ENCODE results near the gene GLI2.

The GLI2 gene

DNA sequence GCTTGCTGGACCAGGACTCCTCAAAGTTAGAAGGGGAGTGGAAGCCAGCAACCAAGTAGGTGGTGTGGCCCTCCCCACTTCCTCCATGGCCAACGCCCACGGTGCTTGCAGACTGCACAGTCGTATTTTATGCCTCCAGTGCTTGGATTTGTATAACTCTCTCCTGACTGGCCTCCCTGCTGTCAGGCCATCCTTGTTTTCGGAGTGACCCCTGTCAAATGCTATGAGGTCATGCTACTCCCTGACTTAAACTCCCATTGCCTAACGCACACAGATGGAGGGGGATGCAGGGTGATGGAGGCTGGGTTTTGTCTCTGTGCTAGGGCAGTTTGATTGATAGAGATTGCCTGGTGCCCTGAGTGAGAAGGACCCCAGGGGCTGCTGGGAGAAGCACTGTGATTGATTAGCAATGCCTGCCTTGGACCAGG lies 36.1 kb downstream of the GLI2 start:
- DNase-seq: no peak

DNA sequence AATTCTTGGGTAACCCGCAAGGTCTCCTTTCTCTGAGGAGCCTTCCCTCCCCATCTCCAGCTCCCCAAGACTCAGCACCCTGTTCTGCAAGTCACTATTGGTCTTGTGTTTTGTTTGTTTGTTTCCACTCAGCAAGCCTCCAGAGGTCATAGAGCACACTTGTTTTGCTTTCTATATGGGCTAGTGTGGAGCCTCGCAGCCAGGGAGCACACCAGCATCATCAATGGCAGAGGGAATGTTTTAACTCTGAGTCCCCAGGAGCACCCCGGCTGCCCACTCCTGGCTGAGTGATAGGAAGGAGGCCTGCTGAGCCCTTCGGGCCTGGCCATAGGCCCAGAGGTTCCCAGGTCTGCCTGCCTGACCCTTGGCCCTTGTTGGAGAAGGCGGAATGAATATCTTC lies 36.6 kb downstream of the GLI2 start:
- DNase-seq: no peak

- DNase-seq: no peak
These were observed 37.6 kb downstream of the GLI2 start for GRCh38 chr2:120773186-120773800.

- no peak for DNase-seq
These were observed 39.0 kb downstream of the GLI2 start for GRCh38 chr2:120774557-120775160.

- no peak for DNase-seq
These were observed 39.5 kb downstream of the GLI2 start for GRCh38 chr2:120775194-120775593.

DNA sequence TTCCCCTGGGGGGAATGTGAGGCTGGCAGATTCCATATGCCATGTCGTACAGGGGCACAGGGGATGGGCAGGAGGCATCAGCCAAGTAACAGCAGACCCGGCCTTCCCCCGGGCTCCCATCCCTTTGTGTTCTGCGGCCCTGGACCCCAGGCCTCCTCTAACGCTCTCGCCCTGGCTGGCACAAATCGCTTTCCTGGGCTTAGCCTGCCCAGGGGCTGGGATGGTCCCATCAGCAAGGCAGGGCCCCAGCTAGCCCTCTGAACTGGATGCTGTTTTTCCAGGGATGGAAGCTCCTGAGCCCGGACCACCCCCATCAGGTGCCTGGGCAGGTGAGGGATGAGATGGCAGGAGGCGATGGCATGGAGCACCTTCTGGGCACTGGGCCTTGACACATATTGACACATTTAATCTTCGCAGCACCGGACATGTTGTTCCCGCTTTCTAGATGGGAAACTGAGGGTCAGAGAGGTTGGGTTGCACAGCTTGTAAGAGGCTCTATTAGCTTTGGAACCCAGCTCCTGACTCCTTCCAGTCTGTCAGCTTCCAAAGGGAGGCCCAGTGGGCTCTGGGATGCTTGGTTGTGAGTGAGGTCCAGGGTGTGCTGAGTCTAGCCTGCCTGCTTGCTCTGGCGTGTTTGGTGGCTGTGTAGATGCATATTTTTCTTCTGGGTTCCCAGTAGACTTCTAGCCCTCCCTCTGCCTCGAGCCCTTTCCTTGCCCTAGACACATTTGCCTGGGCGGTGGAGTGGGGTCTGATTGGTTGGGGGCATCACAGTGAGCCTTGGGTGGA lies 40.3 kb downstream of the GLI2 start:
- DNase-seq: no peak

- no peak for DNase-seq
These were observed 41.0 kb downstream of the GLI2 start for GRCh38 chr2:120776649-120777048.

DNA sequence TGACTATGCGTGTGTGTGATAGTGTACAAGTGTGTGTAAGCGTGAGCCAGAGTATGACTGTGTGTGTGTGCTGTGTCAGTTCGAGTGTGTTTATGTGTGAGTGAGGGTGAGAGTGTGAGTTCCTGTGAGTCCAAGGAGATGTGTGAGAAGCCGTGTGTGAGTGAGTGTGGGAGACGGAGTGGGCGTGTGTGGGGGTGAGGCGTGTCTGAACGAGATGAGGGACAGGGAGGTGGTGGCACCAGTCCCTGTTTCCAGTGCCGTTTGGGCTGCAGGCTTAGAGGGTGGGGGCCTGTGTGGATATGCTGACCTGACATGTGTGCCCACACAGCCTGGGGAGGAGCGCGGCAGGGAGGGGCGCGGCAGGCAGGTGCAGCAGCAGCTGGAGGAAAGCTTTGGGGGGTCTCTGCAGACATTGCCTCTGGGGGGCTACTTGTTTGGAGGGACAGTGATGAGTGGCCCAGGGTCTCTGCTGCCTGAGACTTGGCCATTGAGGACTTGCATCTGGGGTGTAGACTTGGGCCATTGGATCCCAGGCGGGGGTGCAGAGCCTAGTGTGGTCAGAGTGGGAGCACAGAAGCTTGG lies 41.6 kb downstream of the GLI2 start:
- no peak for DNase-seq

DNA sequence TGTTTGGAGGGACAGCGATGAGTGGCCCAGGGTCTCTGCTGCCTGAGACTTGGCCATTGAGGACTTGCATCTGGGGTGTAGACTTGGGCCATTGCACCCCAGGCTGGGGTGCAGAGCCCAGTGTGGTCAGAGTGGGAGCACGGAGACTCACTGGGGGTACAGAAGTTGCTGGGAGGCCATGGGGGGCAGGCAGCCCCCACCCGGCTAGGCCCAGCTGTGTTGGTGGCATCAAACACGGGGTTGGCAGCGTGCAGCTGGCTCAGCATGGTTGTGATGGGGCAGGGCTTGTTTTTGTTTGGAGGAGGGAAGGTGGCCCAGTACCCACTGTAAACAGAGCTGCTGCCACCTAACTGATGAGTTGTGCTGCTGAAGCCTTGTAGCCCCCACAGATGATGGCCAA lies 42.1 kb downstream of the GLI2 start:
- DNase-seq: no peak

DNA sequence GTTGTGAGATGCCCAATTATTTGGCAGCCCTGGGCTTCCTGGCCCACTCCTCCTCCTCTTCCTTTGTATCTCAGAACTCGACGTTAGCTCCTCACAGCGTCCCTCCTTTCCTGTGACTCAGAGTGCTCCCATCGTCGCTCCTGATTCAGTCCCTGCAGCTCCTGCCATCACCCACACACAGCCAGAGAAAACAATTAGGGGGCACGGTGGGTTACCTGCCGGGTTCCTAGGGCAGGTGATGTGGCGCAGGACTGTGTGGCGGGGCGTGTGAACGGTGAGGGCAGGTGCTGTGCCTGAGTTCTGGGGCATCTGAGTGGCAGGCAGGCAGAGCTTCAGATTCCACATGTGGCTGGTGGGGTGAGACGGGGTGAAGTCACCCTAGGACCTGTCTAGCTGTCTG lies 42.6 kb downstream of the GLI2 start:
- no peak for DNase-seq

GRCh38 chr2:120779781-120780283 lies 44.2 kb downstream of the GLI2 start:
- DNase-seq: no peak

DNA sequence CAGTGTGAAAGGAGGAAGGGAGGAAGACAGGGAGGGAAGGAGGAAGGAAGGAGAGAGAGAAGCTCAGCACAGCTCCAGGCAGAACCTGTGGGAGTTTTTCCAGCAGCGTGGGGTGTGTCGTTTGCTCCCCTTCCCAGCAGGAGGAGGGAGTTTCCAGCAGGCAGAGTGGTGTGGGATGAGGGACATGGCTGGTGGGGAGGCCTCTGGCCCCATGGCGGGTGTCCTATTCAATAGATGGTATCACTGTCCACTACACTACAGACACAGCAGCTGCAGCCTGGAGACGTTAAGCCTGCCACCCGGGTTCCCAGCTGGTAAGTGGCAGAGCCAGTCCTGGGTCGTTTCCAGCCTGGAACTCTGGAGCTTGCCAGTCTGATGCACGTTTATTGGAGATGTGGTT lies 44.7 kb downstream of the GLI2 start:
- no peak for DNase-seq

DNA sequence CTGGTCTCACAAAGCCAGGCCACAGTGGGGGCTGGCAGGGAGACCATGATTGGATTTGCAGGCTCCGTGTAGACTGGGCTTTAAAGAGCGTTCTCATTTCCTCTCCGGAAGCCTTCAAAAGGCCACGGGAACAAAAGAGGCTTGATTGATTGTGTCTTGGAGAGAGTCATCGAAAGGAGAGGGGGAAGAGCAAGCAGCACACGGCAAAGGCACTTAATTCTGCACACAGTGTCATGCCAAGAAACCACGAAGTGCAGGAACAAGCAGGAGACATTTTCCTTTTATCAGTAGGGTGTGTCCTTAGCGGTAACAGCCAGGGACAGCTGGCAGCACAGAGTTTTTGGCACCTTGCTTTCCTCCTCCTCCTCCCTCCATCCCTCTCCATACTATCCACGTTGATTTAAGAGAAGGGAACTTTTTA lies 47.7 kb downstream of the GLI2 start:
- DNase-seq: no peak

GRCh38 chr2:120783969-120784372 lies 48.3 kb downstream of the GLI2 start:
- no peak for DNase-seq
